CD14-positive monocyte (primary cell): ENCODE results near the gene PIGM. TPM values are rescaled to one million over a fixed set of nuclear protein-coding genes. Genes with fewer than 3 reads are reported as not detected.

Experiments
- DNase-seq, 3 donors: peaks; one replicate each; pipeline ENCODE4 v3.0.0-alpha.2; 2011 to 2022
- H2AFZ ChIP-seq: 2 replicates; pipeline ENCODE4 v1.6.0; 2012; ENCODE audit warnings: mild to moderate bottlenecking, low read depth, low read length, inconsistent platforms; ENCODE audit not compliant: insufficient read depth, poor library complexity, severe bottlenecking
- H3K27ac ChIP-seq, 2 donors: 1 replicate in 1 of 2; 2 replicates in 1 of 2; pipeline ENCODE4 v1.5.1; 2012 to 2013; ENCODE audit warnings: low read length in 2 of 2, control low read depth in 1 of 2, inconsistent platforms in 1 of 2, low read depth in 1 of 2, mild to moderate bottlenecking in 1 of 2
- H3K27me3 ChIP-seq, 2 donors: one replicate each; pipeline versions ENCODE4 v1.6.0 to v1.6.1; 2011 to 2013; ENCODE audit warnings: low read length in 2 of 2; ENCODE audit not compliant: control insufficient read depth in 2 of 2, insufficient read depth in 2 of 2
- H3K36me3 ChIP-seq, 2 donors: replicated peaks in 1 of 2; 1 replicate in 1 of 2; 2 replicates in 1 of 2; pipeline versions ENCODE4 v1.5.1 to v1.6.1; 2012 to 2013; ENCODE audit warnings: low read length in 2 of 2, control low read depth in 1 of 2, inconsistent platforms in 1 of 2, mild to moderate bottlenecking in 1 of 2; ENCODE audit not compliant: insufficient read depth in 2 of 2, control insufficient read depth in 1 of 2
- H3K4me1 ChIP-seq, 2 donors: 1 replicate in 1 of 2; 2 replicates in 1 of 2; pipeline versions ENCODE4 v1.5.1 to v1.6.1; 2012 to 2013; ENCODE audit warnings: low read length in 2 of 2, control low read depth in 1 of 2, inconsistent platforms in 1 of 2, mild to moderate bottlenecking in 1 of 2, moderate library complexity in 1 of 2; ENCODE audit not compliant: insufficient read depth in 2 of 2, control insufficient read depth in 1 of 2
- H3K4me2 ChIP-seq: replicated peaks from 2 replicates; pipeline ENCODE3; 2012; ENCODE audit warnings: low read length, moderate library complexity, mild to moderate bottlenecking; ENCODE audit not compliant: poor library complexity, severe bottlenecking; ENCODE audit errors: extremely low read depth
- H3K4me3 ChIP-seq, 3 experiments: fragments of 200-600 bp in 1 of 3; sonication (generic) in 1 of 3; replicated peaks in 1 of 3; 1 replicate in 2 of 3; 2 replicates in 1 of 3; pipeline ENCODE4 v1.5.1; 2011 to 2013; ENCODE audit warnings: low read length in 3 of 3, mild to moderate bottlenecking in 3 of 3, control low read depth in 2 of 3, low read depth in 2 of 3, inconsistent platforms in 1 of 3, moderate library complexity in 1 of 3
- H3K79me2 ChIP-seq: 2 replicates; pipeline ENCODE4 v1.6.0; 2012; ENCODE audit warnings: mild to moderate bottlenecking, control low read depth, inconsistent platforms, low read length, moderate library complexity; ENCODE audit not compliant: insufficient read depth
- H3K9ac ChIP-seq: 2 replicates; pipeline ENCODE4 v1.6.0; 2017; ENCODE audit warnings: low read length, mild to moderate bottlenecking; ENCODE audit not compliant: insufficient read depth, poor library complexity, severe bottlenecking
- H3K9me3 ChIP-seq, 2 donors: replicated peaks in 1 of 2; 1 replicate in 1 of 2; 2 replicates in 1 of 2; pipeline versions ENCODE4 v1.5.1 to v1.6.1; 2012 to 2013; ENCODE audit warnings: low read length in 2 of 2, control low read depth in 1 of 2; ENCODE audit not compliant: control insufficient read depth in 1 of 2, insufficient read depth in 1 of 2
- H4K20me1 ChIP-seq: 2 replicates; pipeline ENCODE4 v1.6.0; 2012; ENCODE audit warnings: mild to moderate bottlenecking, low read length, control low read depth, moderate library complexity; ENCODE audit not compliant: insufficient read depth
- H3K27ac Mint-ChIP-seq, 7 donors: one replicate each; pipeline ENCODE4 v1.8.0; 2020; ENCODE audit warnings: mild to moderate bottlenecking in 7 of 7, mixed read lengths in 7 of 7, moderate library complexity in 6 of 7, inconsistent platforms in 2 of 7
- H3K27me3 Mint-ChIP-seq, 3 donors: one replicate each; pipeline ENCODE4 v1.8.0; 2021 to 2022; ENCODE audit warnings: low read depth in 3 of 3, mild to moderate bottlenecking in 3 of 3, mixed read lengths in 3 of 3, moderate library complexity in 3 of 3, inconsistent platforms in 1 of 3
- H3K36me3 Mint-ChIP-seq, 2 donors: one replicate each; pipeline ENCODE4 v1.8.0; 2020; ENCODE audit warnings: mixed read lengths in 2 of 2, inconsistent platforms in 1 of 2, mild to moderate bottlenecking in 1 of 2
- H3K4me1 Mint-ChIP-seq: one replicate; pipeline ENCODE4 v1.8.0; 2020; ENCODE audit warnings: mild to moderate bottlenecking, mixed read lengths
- H3K4me3 Mint-ChIP-seq, 2 donors: one replicate each; pipeline ENCODE4 v1.8.0; 2020; ENCODE audit warnings: mild to moderate bottlenecking in 2 of 2, mixed read lengths in 2 of 2, moderate library complexity in 1 of 2
- H3K9me3 Mint-ChIP-seq, 7 donors: one replicate each; pipeline ENCODE4 v1.8.0; 2020 to 2022; ENCODE audit warnings: mixed read lengths in 7 of 7, mild to moderate bottlenecking in 6 of 7, moderate library complexity in 6 of 7, inconsistent platforms in 2 of 7
- CTCF ChIP-seq: fragments of 200-600 bp; IDR thresholded peaks from one replicate; pipeline ENCODE4 v1.8.0; 2022; ENCODE audit warnings: antibody characterized with exemption, mild to moderate bottlenecking
- WGBS: methylation state at CpG from one replicate; pipeline ENCODE4 v1.1.5; 2013; ENCODE audit warnings: missing lambda C conversion rate; ENCODE audit not compliant: insufficient coverage; 5-methylcytosine and 5-hydroxymethylcytosine counted together
- intact Hi-C, 2 donors: fragments of 100-400 bp; cut with micrococcal nuclease; formaldehyde crosslinking; loops; one replicate each; pipeline versions ENCODE4 v1.15.0 to v1.15.1; 2023
- polyA plus RNA-seq, 3 donors: library from polyadenylated mRNA; depleted of rRNA in 1 of 3; unstranded in 2 of 3; stranded (reverse) in 1 of 3; fragments of 300-500 nt in 2 of 3; fragments of >200 nt in 1 of 3; fragmentation: Illumina TruSeq in 2 of 3; gene quantifications; 1 replicate in 2 of 3; 2 replicates in 1 of 3; pipeline ENCODE4 v1.2.3, GENCODE V29; 2012 to 2021

The PIGM gene
- polyA plus RNA-seq, 3 donors, result 3.7 to 4.2 (median 4.0) TPM

GRCh38 chr1:160064164-160064563 is 32.4 kb upstream of the PIGM start:
- no peak for TF ChIP-seq CTCF
- 80% methylated on average over 1 of the region's 3 CpGs for WGBS

DNA sequence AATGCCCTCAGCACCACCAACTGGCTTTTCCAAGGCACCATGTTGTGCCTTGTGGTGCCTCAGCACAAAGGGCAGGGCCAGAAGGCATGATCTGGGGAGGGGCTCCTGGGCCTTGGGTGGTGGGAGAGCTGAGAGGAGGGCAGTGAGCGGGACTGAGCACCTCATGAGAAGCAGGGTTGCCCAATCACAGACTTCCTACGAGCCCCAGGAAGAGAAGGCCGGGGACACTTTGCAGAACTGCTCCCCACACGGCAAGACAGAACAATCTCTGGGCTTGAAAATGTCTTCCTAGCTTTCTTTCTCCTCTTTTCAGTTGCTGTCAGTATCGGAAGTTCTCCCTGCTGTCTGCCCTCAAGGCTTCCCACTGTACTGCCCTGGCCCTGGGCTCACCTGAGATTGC is 31.4 kb upstream of the PIGM start:
- no peaks in the 10 kb centered on the region for H3K27me3 ChIP-seq
- H2AFZ ChIP-seq, result peak overlapping the region; percentile 63
- H4K20me1 ChIP-seq, result no peaks in the 10 kb centered on the region
- peaks cover 24 to 27% of the 10 kb centered on the region in 2 donors for H3K4me1 ChIP-seq
- peak overlapping the region in 1 of 2 donors; percentile 11 for H3K27ac ChIP-seq
- H3K36me3 ChIP-seq, result no peaks in the 10 kb centered on the region
- peak overlapping the region in 4 of 7 donors; percentile 46 to 70 (median 60) for H3K27ac Mint-ChIP-seq
- peak overlapping the region in 1 of 2 donors; percentile 66 for H3K4me3 Mint-ChIP-seq
- peak overlapping the region in 1 of 3 experiments; percentile 37 for H3K4me3 ChIP-seq
- no peaks in the 10 kb centered on the region for H3K36me3 Mint-ChIP-seq
- H3K9me3 ChIP-seq, result no peaks in the 10 kb centered on the region
- peaks cover 5% of the 10 kb centered on the region for H3K4me1 Mint-ChIP-seq
- peak overlapping the region; percentile 17 for H3K4me2 ChIP-seq
- TF ChIP-seq CTCF, result no peak
- no peaks in the 10 kb centered on the region for H3K9me3 Mint-ChIP-seq
- intact Hi-C loops, result no loop called here
- no peak overlapping the region for H3K9ac ChIP-seq
- DNase-seq, result peak; percentile 22 to 54 (median 34)
- no peaks in the 10 kb centered on the region for H3K79me2 ChIP-seq
- peaks cover 9 to 24% (median 11%) of the 10 kb centered on the region in 3 donors for H3K27me3 Mint-ChIP-seq
- 48% methylated on average over 3 of the region's 5 CpGs for WGBS

More at GRCh38 chr1:160064164-160064563, 32.4 kb upstream of the PIGM start:
- Histone ChIP-seq H3K4me2 (no peak overlapping the region), H3K9ac (no peak overlapping the region), H4K20me1 (no peaks in the 10 kb centered on the region), H3K79me2 (no peaks in the 10 kb centered on the region), H3K9me3 (no peaks in the 10 kb centered on the region), H3K27me3 (peaks cover 2 to 5% of the 10 kb centered on the region in 2 donors), H3K27ac (no peak overlapping the region), H3K4me1 (peaks cover 24 to 27% of the 10 kb centered on the region in 2 donors), H3K36me3 (no peaks in the 10 kb centered on the region), H3K4me3 (no peak overlapping the region), H2AFZ (no peak overlapping the region)
- Mint-ChIP-seq H3K4me3 (no peak overlapping the region), H3K4me1 (peaks cover 5% of the 10 kb centered on the region), H3K27me3 (peaks cover 14 to 33% (median 20%) of the 10 kb centered on the region in 3 donors), H3K27ac (no peak overlapping the region), H3K36me3 (peaks cover 0 to 3% of the 10 kb centered on the region in 2 donors), H3K9me3 (peaks cover 0 to 1% (median 0%) of the 10 kb centered on the region in 7 donors)
- intact Hi-C loops, result no loop called here
- no peak for DNase-seq
